Heart right ventricle (tissue), 16 donors: ENCODE data around the gene CNDP1. TPM values are rescaled to one million over a fixed set of nuclear protein-coding genes. Genes with fewer than 3 reads are reported as not detected.

Experiments
- ATAC-seq, 8 donors: fragments of 200-7000 bp; cut with Tn5 transposase; one replicate each; pipeline ENCODE4 v1.9.1; 2020; ENCODE audit warnings: mild to moderate bottlenecking in 8 of 8, moderate library complexity in 8 of 8, moderate number of reproducible peaks in 1 of 8
- DNase-seq, 2 donors: peaks; one replicate each; pipeline ENCODE4 v3.0.0-alpha.2; 2020
- H3K27ac ChIP-seq, 10 donors: fragments of 200-600 bp; sonication (generic) in 2 of 10; one replicate each; pipeline versions ENCODE4 v1.5.0 to v1.8.0; 2020 to 2022; ENCODE audit warnings: mild to moderate bottlenecking in 3 of 10
- H3K27me3 ChIP-seq, 7 donors: fragments of 200-600 bp; one replicate each; pipeline ENCODE4 v1.8.0; 2021 to 2022; ENCODE audit warnings: mild to moderate bottlenecking in 2 of 7
- H3K36me3 ChIP-seq, 9 donors: fragments of 200-600 bp; sonication (generic) in 1 of 9; one replicate each; pipeline versions ENCODE4 v1.5.0 to v1.8.0; 2020 to 2022; ENCODE audit warnings: mild to moderate bottlenecking in 2 of 9
- H3K4me1 ChIP-seq, 9 donors: fragments of 200-600 bp; sonication (generic) in 1 of 9; one replicate each; pipeline versions ENCODE4 v1.5.0 to v1.8.0; 2020 to 2022; ENCODE audit warnings: mild to moderate bottlenecking in 4 of 9
- H3K4me3 ChIP-seq, 10 donors: fragments of 200-600 bp; sonication (generic) in 2 of 10; one replicate each; pipeline versions ENCODE4 v1.5.0 to v1.8.0; 2020 to 2022; ENCODE audit warnings: mild to moderate bottlenecking in 7 of 10, moderate library complexity in 2 of 10
- H3K9me3 ChIP-seq, 11 donors: fragments of 200-600 bp in 10 of 11; sonication (generic) in 2 of 11; one replicate each; pipeline versions ENCODE4 v1.5.0 to v1.8.0; 2013 to 2022; ENCODE audit warnings: mild to moderate bottlenecking in 2 of 11, control low read depth in 1 of 11, moderate library complexity in 1 of 11
- CTCF ChIP-seq, 9 donors: fragments of 200-600 bp; sonication (generic) in 2 of 9; IDR thresholded peaks; one replicate each; pipeline versions ENCODE4 v1.5.0 to v1.8.0; 2021 to 2022; ENCODE audit warnings: antibody characterized with exemption in 9 of 9, mild to moderate bottlenecking in 5 of 9, moderate library complexity in 1 of 9
- WGBS, 2 donors: extraction: QIAGEN DNeasy Blood & Tissue Kit; methylation state at CpG; one replicate each; pipeline ENCODE4 v1.1.7; 2013; ENCODE audit warnings: inconsistent platforms in 1 of 2; 5-methylcytosine and 5-hydroxymethylcytosine counted together
- intact Hi-C, 10 donors: fragments of 100-400 bp; cut with DNase I; formaldehyde crosslinking; loops; one replicate each; pipeline versions ENCODE4 v1.11.1 to v1.14.2; 2022
- polyA plus RNA-seq, 2 donors: library from polyadenylated mRNA; stranded (reverse); fragments of 200-250 nt; gene quantifications; one replicate each; pipeline ENCODE4 v1.2.3, GENCODE V29; 2013
- total RNA-seq, 10 donors: library from RNA; stranded (reverse); fragmentation: NEBNext Ultra II Directional in 3 of 10; extraction: Animal tissue kit (Norgen Biotek cat#: 25700) in 3 of 10; gene quantifications; one replicate each; pipeline versions ENCODE4 v1.2.1 to v1.2.4, GENCODE V29; 2021 to 2023
- donor health status: Arrhythmogenic right ventricular cardiomyopathy.
- donor health status: ischemic (EF 13 %, LVEDD 7.1; RV severe dilation, severe dysfunction).
- donor health status: healthy with polysubstance abuse.
- donor health status: DM: no; HTN: yes; CAD: no.
- donor health status: DM: no; HTN: no; CAD: no.
- donor health status: ischemic (EF 25% LVEDD 6.9; RV normal size, moderate dysfunction).
- donor health status: ischemic (EF 25% LVEDD 5.7; RV mildly dilated, moderate dysfunction).
- donor health status: healthy.
- donor health status: DM: yes; HTN: yes; CAD: no.
- donor health status: Ischemic cardiomyopathy.
- donor health status: ischemic (EF 35%, LVEDD 5.7; RV mildly dilated, moderate dysfunction).
- donor health status: nonischemic (EF 11% LVEDD 7.7; RV severe dilation, severe dysfunction).
- donor health status: DM: yes; HTN: yes; CAD: no.
- donor health status: PGD.
- donor health status: ischemic (EF 29% LVEDD 5.4; RV normal size, mild dysfunction).
- donor health status: nonischemic (EF 23%, LVEDD 6.1; RV moderate dilation, normal function).

CNDP1 gene
- total and polyA plus RNA-seq, 12 donors, result 0.11 to 0.12 TPM; not detected in 10

- TF ChIP-seq CTCF (IDR thresholded peaks at IDR 0.05), result no peak
- intact Hi-C loops, result no loop called here
These were observed 53.1 kb downstream of the CNDP1 start for GRCh38 chr18:74587441-74587840.

GRCh38 chr18:74589021-74589420 is 54.7 kb downstream of the CNDP1 start:
- Histone ChIP-seq H3K9me3 (no peaks in the 10 kb centered on the region), H3K27ac (peak overlapping the region in 1 of 10 donors; percentile 62), H3K4me1 (peaks cover 0 to 34% (median 0%) of the 10 kb centered on the region in 9 donors), H3K4me3 (no peak overlapping the region), H3K27me3 (no peaks in the 10 kb centered on the region), H3K36me3 (peaks cover 0 to 22% (median 8%) of the 10 kb centered on the region in 9 donors)
- DNase-seq, result no peak
- ATAC-seq, result peak in 4 of 8 donors; percentile 19 to 51 (median 36)
- 60 to 73% methylated on average over 6 of the region's 6 CpGs for WGBS, 2 donors
- intact Hi-C loops, result no loop called here
- no peak for TF ChIP-seq CTCF (IDR thresholded peaks at IDR 0.05)

More at GRCh38 chr18:74587441-74587840, 53.1 kb downstream of the CNDP1 start:
- DNase-seq, result no peak
- no peak for ATAC-seq
- no peak overlapping the region for H3K27ac ChIP-seq
- peaks cover 0 to 7% (median 0%) of the 10 kb centered on the region in 9 donors for H3K36me3 ChIP-seq
- H3K27me3 ChIP-seq, result no peaks in the 10 kb centered on the region
- H3K4me3 ChIP-seq, result no peak overlapping the region
- no peaks in the 10 kb centered on the region for H3K9me3 ChIP-seq
- H3K4me1 ChIP-seq, result peaks cover 0 to 39% (median 0%) of the 10 kb centered on the region in 9 donors
- WGBS, 2 donors, result 73 to 79% methylated on average over 8 of the region's 8 CpGs

DNA sequence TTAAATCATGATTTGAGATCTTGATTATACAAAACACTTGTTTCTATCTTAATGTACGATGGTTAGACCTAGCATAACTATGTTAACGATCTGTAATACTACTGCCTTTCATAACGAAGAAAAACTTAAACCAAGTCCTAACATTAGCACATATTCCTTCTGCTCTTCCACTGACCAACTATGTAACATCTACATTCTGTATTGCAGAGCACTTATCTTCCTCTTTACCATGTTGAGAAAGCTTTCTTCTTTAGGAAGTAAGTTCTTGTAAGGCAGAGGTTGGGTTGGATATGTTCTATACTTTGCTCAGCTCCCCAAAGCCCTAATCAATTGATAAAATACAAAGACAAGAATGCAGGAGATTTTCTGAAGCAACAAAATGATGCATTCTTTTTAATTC is 55.5 kb downstream of the CNDP1 start:
- intact Hi-C loops, result no loop called here
- Histone ChIP-seq H3K4me1 (peaks cover 0 to 40% (median 3%) of the 10 kb centered on the region in 9 donors), H3K4me3 (no peak overlapping the region), H3K27me3 (no peaks in the 10 kb centered on the region), H3K9me3 (no peaks in the 10 kb centered on the region), H3K36me3 (peaks cover 0 to 29% (median 8%) of the 10 kb centered on the region in 9 donors), H3K27ac (peak overlapping the region in 1 of 10 donors; percentile 62)
- no peak for TF ChIP-seq CTCF (IDR thresholded peaks at IDR 0.05)
- DNase-seq (no peak), ATAC-seq (no peak)
- 82 to 89% methylated on average over 3 of the region's 3 CpGs for WGBS, 2 donors

DNA sequence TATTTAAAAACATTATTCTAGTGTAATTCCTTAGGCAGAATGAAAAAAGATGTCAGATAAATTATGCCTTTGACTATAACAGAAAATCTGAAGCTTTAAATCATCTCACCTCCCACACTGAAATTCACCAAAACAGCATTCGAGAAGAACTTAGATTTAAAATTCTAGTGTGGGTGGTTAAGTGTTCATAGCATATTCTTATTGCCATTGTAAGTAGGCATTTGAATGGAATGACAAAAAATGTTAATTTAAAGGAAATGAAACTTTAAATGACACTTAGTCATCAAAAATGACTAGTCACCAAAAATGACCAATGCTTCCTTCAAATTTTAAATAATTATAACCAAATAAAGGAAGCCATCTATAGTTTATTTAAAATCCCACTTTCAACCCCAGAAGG is 56.4 kb downstream of the CNDP1 start:
- WGBS, 2 donors, result 80 to 82% methylated on average over 1 of the region's 1 CpG
- H3K27me3 ChIP-seq, result no peaks in the 10 kb centered on the region
- H3K4me3 ChIP-seq, result no peak overlapping the region
- H3K36me3 ChIP-seq, result peaks cover 0 to 29% (median 8%) of the 10 kb centered on the region in 9 donors
- intact Hi-C loops, result no loop called here
- H3K9me3 ChIP-seq, result no peaks in the 10 kb centered on the region
- TF ChIP-seq CTCF (IDR thresholded peaks at IDR 0.05), result no peak
- DNase-seq (no peak), ATAC-seq (no peak)
- peaks cover 0 to 48% (median 11%) of the 10 kb centered on the region in 9 donors for H3K4me1 ChIP-seq
- H3K27ac ChIP-seq, result peak overlapping the region in 1 of 10 donors; percentile 62
